ENCODE measurements around the gene FSTL1.

GRCh38 chr3:120449701-120450599 is 842 bp downstream of the FSTL1 start:
- no peak for TF ChIP-seq SMC3 (IDR thresholded peaks at IDR 0.05; ENCODE audit: low read depth, low read length)
- TF ChIP-seq CTCF (IDR thresholded peaks at IDR 0.05) = no peak
- peak in 1 of 2 experiments; percentile 8; a peak in 1 of 4 replicates for TF ChIP-seq EP300 (IDR thresholded peaks at IDR 0.05; ENCODE audit: borderline replicate concordance in 1 of 2, low read depth in 1 of 2, low read length in 1 of 2)
- TF ChIP-seq REST (IDR thresholded peaks at IDR 0.05; ENCODE audit: low read depth, low read length) = no peak
- TF ChIP-seq CHD2 (IDR thresholded peaks at IDR 0.05; ENCODE audit: low read length, partially characterized antibody) = no peak
- no peak for TF ChIP-seq FOXM1 (IDR thresholded peaks at IDR 0.05; ENCODE audit: low read depth)
- TF ChIP-seq POLR2AphosphoS5 (IDR thresholded peaks at IDR 0.05; ENCODE audit: low read depth, low read length) = no peak
- TF ChIP-seq ELF1 (IDR thresholded peaks at IDR 0.05) = no peak

Data from SK-N-SH (cell line).